Lower leg skin (tissue), 4 donors: ENCODE results near the gene PTH2. TPM values are rescaled to one million over a fixed set of nuclear protein-coding genes. Genes with fewer than 3 reads are reported as not detected.
"Not testable (repeated sequence)": the region's sequence is repeated elsewhere in the genome, so short reads cannot be mapped to it uniquely, and the experiment has no call there.

Experiments used
- DNase-seq, 2 donors: peaks; one replicate each; pipeline ENCODE4 v3.0.0-alpha.2; 2019; ENCODE audit warnings: low spot score in 2 of 2
- H3K4me3 ChIP-seq: fragments of 200-600 bp; sonication (generic); 2 replicates; pipeline ENCODE4 v1.5.1; 2017; ENCODE audit warnings: mild to moderate bottlenecking, low read depth; ENCODE audit not compliant: poor library complexity, severe bottlenecking
- CTCF ChIP-seq, 3 donors: fragments of 450-650 bp; IDR thresholded peaks; one replicate each; pipeline ENCODE4 v1.5.1; 2016; ENCODE audit warnings: antibody characterized with exemption in 3 of 3, mild to moderate bottlenecking in 3 of 3, moderate library complexity in 2 of 3
- POLR2A ChIP-seq, 2 donors: fragments of 450-650 bp; IDR thresholded peaks; one replicate each; pipeline ENCODE4 v1.6.1; 2016 to 2017; ENCODE audit warnings: antibody characterized with exemption in 2 of 2, mild to moderate bottlenecking in 1 of 2, moderate library complexity in 1 of 2
- WGBS, 2 donors: methylation state at CpG; one replicate each; pipeline ENCODE4 v1.1.5; 2018; 5-methylcytosine and 5-hydroxymethylcytosine counted together
- intact Hi-C: fragments of 100-400 bp; cut with DNase I; formaldehyde crosslinking; loops from one replicate; pipeline ENCODE4 v1.15.0; 2023; ENCODE audit warnings: low total_unique reads
- total RNA-seq, 4 donors: library from RNA; depleted of rRNA; stranded (reverse); fragments of >200 nt; gene quantifications; one replicate each; pipeline ENCODE4 v1.1.0, GENCODE V29; 2016

PTH2 gene
- total RNA-seq, 4 donors from 2014 or later, result not detected

- DNase-seq, result peak in 1 of 2 donors; percentile 60
- H3K4me3 ChIP-seq, result no peak overlapping the region
- intact Hi-C loops, result no loop called here
- 35 to 73% methylated on average over 19 of the region's 19 CpGs for WGBS, 2 donors
- no peak for TF ChIP-seq CTCF (IDR thresholded peaks at IDR 0.05)
- TF ChIP-seq POLR2A (IDR thresholded peaks at IDR 0.05), result no peak
These were observed 45.0 kb upstream of the PTH2 start for GRCh38 chr19:49468199-49468598.

- H3K4me3 ChIP-seq, result no peak overlapping the region
- intact Hi-C loops, result no loop called here
- no peak for DNase-seq
- TF ChIP-seq CTCF (IDR thresholded peaks at IDR 0.05), result no peak
- WGBS, 2 donors, result 91 to 97% methylated on average over 3 of the region's 3 CpGs
These were observed 42.1 kb upstream of the PTH2 start for GRCh38 chr19:49465371-49465770.

DNA sequence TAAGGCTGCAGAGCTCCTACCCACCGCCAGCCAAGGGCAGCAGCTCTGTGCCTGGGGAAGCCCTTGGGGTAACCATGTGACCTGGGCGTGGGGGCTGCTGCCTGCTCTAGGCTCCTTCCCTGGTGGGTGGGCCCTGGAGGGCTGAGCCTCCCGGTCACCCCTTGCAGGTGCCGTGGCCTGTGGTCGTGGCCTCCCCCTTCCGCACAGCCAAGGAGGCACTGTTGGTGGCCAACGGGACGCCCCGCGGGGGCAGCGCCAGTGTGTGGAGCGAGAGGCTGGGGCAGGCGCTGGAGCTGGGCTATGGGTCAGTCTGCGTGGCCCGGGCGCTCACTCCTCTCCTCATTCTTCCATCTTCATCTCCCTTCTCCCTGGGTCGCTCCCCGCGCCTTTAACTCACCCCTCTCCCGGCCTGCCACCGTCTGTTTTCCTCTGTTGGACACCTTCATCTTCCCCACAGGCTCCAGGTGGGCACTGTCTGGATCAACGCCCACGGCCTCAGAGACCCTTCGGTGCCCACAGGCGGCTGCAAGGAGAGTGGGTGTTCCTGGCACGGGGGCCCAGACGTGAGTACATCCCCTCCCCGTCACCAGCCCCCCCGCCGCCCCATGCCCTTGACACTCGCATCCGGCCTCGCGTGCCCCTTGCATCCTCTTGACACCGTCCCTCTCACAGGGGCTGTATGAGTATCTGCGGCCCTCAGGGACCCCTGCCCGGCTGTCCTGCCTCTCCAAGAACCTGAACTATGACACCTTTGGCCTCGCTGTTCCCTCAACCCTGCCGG lies 40.9 kb upstream of the PTH2 start:
- intact Hi-C loops, result no loop called here
- 93% methylated on average over 39 of the region's 39 CpGs for WGBS, 2 donors
- no peak for DNase-seq
- TF ChIP-seq POLR2A (IDR thresholded peaks at IDR 0.05) (no peak), CTCF (IDR thresholded peaks at IDR 0.05) (no peak)
- H3K4me3 ChIP-seq, result no peak overlapping the region

DNA sequence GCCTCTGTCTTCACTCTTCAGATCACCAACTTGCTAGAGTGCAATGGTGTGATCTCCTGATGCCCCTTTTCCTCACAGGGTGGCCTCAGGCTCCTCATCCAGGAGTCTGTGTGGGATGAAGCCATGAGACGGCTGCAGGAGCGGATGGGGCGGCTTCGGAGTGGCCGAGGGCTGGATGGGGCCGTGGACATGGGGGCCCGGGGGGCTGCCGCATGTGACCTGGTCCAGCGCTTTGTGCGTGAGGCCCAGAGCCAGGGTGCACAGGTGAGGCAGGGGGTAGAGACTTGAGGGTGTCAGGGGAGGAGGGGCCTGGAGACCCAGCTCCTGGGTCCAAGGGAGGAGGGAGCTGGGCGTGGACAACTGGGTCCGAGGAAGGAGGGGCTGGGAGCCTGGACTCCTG lies 39.3 kb upstream of the PTH2 start:
- WGBS, 2 donors, result 90 to 93% methylated on average over 12 of the region's 12 CpGs

DNA sequence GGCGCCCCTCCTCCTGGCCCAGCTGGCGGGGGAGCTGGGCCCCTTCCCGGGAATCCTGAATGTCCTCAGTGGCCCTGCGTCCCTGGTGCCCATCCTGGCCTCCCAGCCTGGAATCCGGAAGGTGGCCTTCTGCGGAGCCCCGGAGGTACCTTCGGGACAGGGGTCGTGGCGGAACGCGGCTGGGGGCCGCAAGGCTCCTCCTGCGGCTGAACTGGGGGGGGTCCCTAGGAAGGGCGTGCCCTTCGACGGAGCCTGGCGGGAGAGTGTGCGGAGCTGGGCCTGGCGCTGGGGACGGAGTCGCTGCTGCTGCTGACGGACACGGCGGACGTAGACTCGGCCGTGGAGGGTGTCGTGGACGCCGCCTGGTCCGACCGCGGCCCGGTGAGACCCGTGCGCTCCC lies 38.4 kb upstream of the PTH2 start:
- no peak for DNase-seq
- intact Hi-C loops, result no loop called here
- no peak overlapping the region for H3K4me3 ChIP-seq
- 97 to 98% methylated on average over 34 to 37 of the region's 37 CpGs for WGBS, 2 donors
- TF ChIP-seq CTCF (IDR thresholded peaks at IDR 0.05) (no peak), POLR2A (IDR thresholded peaks at IDR 0.05) (no peak)

More for the DNA sequence above, 39.3 kb upstream of the PTH2 start:
- DNase-seq, result no peak
- TF ChIP-seq CTCF (IDR thresholded peaks at IDR 0.05), result no peak
- no peak for TF ChIP-seq POLR2A (IDR thresholded peaks at IDR 0.05)
- no peak overlapping the region for H3K4me3 ChIP-seq
- intact Hi-C loops, result no loop called here

GRCh38 chr19:49461130-49461529 lies 37.9 kb upstream of the PTH2 start:
- no CpG with 5 or more reads among the region's 1 CpG for WGBS, 2 donors
- intact Hi-C loops, DNase-seq, H3K4me3 ChIP-seq: not testable (repeated sequence)
